Measurements from ENCODE around the gene MAPK14.
"Not testable (repeated sequence)": the region's sequence is repeated elsewhere in the genome, so short reads cannot be mapped to it uniquely, and the experiment has no call there.

Gene MAPK14

GRCh38 chr6:36027501-36028087, at the start of gene MAPK14:
Gene MAPK14 (plus strand): TSS chr6:36027808. CDS start chr6:36028158, 350 bp downstream.
- peak; percentile 96 for DNase-seq

DNA sequence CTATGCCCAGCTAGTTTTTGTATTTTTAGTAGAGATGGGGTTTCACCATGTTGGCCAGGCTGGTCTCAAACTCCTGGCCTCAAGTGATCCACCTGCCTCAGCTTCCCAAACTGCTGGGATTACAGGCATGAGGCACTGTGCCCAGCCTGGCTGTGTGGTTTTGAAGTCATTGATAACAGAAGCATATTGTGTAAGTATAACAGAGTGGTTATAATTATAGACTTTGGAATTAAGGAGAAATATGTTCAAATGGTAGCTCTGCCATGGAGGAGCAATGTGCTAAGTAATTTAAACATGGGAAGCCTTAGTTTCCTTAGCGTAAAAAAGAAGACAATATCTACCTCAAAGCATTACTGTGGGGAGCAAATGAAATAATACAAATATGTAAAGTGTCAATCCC, 47.5 kb upstream of the MAPK14 start:
- not testable (repeated sequence) for DNase-seq

DNA sequence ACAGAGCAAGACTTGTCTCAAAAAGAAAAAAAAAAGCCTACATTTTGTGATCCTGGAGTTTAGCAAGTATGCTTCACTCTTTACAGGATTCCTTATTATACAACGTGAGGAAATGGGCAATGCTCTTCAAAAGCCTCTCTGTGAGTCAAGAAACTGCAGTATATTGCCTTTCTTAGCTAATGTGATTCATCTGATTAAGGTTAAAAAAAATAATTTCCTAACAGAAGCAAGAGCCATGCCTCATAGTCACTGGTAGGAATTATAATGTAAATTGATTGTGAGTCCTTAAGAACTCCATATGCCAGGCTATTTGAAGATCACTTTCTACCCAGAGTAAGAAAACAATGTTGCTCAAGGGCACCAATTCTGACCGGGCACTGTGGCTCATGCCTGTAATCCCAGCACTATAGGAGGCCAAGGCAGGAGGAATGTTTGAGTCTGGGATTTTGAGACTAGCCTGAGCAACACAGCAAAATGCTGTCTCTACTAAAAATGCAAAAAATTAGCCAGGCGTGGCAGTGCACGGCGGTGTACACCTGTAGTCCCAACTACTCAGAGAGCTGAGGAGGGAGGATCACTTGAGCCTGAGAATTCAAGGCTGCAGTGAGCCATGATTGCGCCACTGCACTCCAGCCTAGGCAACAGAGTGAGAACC, 46.5 kb upstream of the MAPK14 start:
- no peak for DNase-seq

GRCh38 chr6:35984701-35985100, 42.9 kb upstream of the MAPK14 start:
- no peak for DNase-seq

DNA sequence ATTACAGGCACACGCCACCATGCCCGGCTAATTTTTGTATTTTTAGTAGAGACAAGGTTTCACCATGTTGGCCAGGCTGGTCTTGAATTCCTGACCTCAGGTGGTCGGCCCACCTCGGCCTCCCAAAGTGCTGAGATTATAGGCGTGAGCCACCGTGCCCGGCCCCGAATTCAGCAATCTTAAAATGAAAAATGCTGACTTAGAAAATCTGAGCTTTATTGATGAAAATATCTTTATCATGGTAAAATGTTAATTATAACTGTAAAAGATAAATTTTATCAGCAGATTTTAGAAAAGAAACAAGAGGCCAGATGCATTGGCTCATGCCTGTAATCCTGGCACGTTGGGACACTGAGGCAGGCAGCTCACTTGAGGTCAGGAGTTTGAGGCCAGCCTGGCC, 39.6 kb upstream of the MAPK14 start:
- DNase-seq: not testable (repeated sequence)

DNA sequence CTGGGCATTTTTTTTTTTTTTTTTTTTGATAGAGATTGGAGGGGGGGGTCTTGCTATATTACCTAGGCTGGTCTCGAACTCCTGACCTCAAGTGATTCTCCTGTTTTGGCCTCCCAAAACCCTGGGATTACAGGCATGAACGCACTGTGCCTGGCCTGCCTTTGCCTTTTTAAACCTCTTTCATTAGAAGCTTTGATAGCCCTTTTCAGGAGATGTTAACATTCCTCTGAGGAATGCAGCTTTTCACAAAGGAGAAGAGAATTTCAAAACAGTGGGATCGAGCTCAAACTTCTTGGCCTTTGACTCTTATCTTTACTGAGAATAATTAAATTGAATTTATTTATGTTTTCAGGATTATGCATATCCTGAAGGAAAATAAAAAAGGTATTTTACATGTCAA, 34.5 kb upstream of the MAPK14 start:
- DNase-seq: no peak

GRCh38 chr6:36000451-36000850, 27.2 kb upstream of the MAPK14 start:
- no peak for DNase-seq

DNA sequence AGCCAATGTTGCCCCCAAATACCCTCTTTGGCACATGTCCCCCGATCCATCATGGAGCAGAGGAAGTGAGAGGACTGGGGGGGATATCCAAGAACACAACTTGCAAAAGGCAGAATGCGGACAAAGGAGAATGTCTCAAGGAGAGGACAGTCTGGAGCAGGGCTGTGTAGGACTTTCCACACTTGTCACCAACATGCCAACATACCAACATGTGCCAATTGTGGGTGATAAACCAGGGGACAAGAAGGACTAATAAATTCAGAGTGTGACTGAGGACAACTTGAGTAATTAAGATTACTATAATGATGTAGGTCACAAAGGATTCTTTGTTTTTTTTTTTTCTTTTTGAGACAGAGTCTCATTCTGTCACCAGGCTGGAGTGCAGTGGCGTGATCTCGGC, 11.9 kb upstream of the MAPK14 start:
- DNase-seq: no peak

- DNase-seq: no peak
Measured at GRCh38 chr6:36018339-36018738, 9.3 kb upstream of the MAPK14 start.

DNA sequence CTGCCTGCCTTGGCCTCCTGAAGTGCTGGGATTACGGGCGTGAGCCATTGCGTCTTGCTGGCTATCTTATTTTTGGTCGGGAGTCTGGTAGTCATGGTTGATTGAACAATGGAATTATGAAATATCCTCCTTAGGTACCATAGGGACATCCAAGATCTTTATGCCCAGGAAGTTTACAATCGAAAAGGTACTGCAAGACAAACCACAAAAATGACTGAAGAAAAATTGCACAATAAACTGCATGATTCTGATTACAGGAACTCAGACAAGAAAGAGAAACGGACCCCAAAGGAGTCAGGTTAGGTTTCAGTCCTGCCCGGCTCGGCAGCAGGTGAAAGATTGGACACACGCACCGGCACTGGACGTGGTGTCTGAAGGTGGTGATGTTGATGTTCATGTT, 8.4 kb upstream of the MAPK14 start:
- no peak for DNase-seq

GRCh38 chr6:36020154-36020553, 7.5 kb upstream of the MAPK14 start:
- no peak for DNase-seq

DNA sequence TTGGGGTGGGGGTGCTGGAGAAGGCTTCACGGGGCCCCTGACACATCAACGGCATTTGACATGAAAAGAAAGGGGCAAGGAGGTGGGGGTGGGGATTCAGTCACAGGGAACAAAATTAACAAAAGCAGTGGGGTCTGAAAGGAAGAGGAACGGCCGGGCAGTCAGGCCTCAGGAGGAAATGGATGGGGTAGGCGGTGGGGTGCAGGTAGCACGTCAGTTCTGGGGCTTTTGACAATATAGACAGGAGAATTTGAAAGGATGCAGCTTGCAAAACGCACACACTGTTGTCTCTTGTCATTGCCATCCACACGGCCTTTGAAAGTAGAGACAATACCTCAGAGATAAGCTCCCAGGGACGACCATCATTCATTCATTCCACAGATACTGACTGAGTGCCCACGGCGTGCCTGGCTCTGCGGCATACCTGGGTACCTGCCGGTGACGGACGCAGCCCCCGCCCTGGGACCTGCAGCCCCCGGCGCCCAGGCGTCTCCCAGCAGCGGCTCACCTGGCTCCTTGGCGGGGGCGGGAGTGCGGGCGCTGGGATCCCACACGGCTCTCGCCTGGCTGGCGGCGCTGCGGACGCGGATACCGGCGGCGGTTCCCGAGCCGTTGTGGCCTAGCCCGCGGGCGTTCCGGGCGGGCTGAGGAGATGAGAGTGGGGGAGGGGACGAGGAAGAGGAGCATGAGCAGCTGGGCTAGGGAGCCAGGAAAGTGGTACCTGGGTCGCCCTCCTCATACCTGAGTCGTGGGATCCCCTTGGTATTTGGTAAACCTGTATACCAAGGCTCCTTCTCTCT, 3.4 kb upstream of the MAPK14 start, which contains the start of gene SLC26A8:
Gene SLC26A8 (minus strand): TSS at position 646 of the 800 bp plus-strand sequence. CDS start 4,934 bp downstream, outside the sequence.
- DNase-seq: no peak

DNA sequence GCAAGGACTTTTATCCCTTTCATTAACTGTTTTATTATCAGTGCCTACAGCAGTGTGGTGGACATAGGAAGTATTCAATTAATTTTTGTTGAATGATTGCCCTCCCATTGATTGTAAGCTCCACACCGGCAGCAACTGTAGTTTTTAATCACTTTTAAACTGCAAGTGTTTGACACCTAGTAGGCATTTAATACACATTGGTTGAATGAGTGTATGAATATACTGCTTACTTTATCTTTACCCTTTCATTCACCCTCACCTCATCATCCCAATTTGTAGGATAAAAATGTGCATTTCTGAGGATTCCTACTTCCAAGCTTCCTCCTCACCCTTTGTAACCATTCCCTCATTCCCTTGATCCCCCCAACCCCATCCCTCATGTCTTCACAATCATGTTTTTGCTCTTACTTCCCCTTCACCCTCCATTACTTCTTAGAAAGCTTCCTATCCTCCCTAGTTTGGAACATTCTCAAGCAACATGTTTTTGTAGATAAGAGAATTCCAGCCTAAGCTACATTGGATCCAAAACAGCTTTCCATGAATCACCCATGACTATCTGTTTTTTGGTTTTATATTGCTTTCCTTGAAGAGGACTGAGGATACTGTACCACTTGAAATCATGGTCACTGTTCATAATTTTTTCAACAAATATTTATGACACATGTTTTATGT, 2.2 kb upstream of the MAPK14 start:
- no peak for DNase-seq

- DNase-seq: no peak
Measured at GRCh38 chr6:36025932-36026327, 1.7 kb upstream of the MAPK14 start.

GRCh38 chr6:36028088-36028876, 674 bp downstream of the MAPK14 start:
- peak; percentile 15 for DNase-seq

GRCh38 chr6:36028877-36029324, 1.3 kb downstream of the MAPK14 start:
- DNase-seq: peak; percentile 63

DNA sequence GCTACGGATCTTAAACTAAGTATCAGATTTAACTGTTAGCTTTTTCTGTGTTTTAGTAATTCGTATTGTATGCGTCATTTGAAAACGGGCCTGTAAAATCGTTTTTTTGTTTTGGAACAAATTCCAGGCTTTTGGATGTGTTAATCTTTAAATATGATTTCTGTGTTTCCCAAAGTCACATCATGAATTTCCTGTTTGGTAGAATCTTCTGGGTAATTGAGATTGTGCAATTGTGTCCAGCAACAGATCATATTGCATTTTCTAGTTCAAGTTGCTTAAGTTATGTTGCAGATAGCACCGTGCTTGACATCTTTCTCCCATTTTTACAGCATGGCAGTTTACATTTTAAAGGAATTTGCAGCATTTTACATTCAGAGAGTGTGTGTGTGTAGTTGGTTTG, 1.9 kb downstream of the MAPK14 start:
- DNase-seq: no peak

GRCh38 chr6:36032261-36032660, 4.7 kb downstream of the MAPK14 start:
- no peak for DNase-seq

- DNase-seq: not testable (repeated sequence)
Measured at GRCh38 chr6:36033144-36033543, 5.5 kb downstream of the MAPK14 start.

DNA sequence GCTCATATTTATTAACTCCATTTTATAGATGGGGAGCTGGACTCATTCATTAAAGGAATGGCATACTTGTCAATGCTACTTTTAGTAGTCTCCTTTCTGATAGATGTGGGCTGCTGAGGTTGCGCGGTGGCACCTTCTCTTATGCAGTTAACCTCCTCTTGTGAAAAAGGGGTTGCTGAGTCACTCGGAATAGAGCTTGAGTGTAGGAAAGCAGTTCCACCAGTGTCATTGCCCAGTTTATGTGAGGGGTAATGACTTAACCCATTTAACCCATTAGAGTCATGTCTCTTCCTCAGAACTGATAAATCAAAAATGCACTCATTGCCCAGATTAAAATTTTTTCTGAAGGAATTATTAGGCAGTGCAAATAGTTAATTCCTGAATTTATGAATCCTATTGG, 6.3 kb downstream of the MAPK14 start:
- DNase-seq: no peak

DNA sequence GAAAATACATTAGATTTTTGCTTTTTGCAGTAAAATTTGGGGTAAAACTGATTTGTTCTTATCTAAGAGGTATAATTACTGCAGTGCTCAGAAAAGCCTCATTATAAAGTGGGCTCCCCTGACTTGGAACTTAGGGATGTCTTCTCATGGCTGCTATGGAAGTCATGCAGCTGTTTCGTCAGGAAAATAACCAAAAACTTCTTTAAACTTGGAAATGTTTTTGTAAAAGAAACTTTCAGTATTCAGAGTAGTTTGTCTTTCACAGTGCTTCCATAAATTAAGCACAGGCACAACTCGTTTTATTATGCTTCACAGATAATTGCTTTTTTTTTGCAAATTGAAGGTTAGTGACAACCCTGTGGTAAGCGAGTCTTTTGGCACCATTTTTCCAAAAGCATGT, 6.8 kb downstream of the MAPK14 start:
- no peak for DNase-seq

DNA sequence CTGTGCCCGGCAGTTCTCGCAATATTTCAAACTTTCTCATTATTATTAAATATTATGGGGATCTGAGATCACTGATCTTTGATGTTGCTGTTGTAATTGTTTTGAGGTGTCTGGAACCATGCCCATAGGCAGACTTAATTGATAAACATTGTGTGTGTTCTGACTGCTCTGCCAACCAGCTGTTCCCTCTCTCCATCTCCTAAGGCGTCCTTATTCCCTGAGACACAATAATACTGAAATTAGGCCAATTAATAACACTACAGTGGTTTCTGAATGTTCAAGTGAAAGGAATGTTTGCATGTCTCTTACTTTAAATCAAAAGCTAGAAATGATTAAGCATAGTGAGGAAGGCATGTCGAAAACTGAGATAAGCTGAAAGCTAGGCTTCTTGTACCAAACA, 7.6 kb downstream of the MAPK14 start:
- DNase-seq: no peak
